ENCODE data around the gene SMG6.

Gene SMG6

DNA sequence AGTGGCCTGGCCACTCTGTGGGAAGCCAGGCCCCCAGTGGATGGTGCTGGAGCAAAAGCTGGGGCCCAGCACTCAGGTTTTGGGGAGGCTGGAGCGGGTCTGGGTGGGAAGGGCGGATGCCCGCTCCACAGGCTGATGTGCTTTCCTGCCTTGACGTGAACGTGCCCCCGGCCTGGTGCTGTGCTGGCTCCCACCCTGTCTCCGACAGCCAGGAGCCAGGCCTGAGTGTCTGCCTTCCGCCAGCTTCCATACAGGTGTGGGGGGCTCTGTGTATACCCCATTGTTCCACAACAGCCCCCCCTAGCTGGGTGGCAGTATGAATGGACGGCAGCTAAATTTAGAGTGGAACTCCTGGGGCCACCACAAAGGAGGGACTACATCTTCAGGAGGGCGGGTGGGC, 228.7 kb downstream of the SMG6 start:
- H3K4me3 ChIP-seq (ENCODE audit: low read length) = no peak overlapping the region
- H3K27me3 ChIP-seq (ENCODE audit: control insufficient read depth, insufficient read depth, low read length) = no peaks in the 10 kb centered on the region
- H3K9me3 ChIP-seq (replicated peaks; ENCODE audit: low read length) = no peaks in the 10 kb centered on the region
- H3K9ac ChIP-seq (ENCODE audit: low read depth, low read length) = no peak overlapping the region
- peaks cover 23% of the 10 kb centered on the region for H3K36me3 ChIP-seq (ENCODE audit: insufficient read depth, low read length)
- H3K4me1 ChIP-seq (ENCODE audit: control insufficient read depth, insufficient read depth, low read length) = peaks cover 35% of the 10 kb centered on the region
- H3K4me2 ChIP-seq (ENCODE audit: low read length) = no peak overlapping the region

GRCh38 chr17:2071455-2072281, 231.9 kb downstream of the SMG6 start:
- Histone ChIP-seq H3K4me2 (ENCODE audit: low read length) (peak overlapping the region; percentile 51), H3K27me3 (ENCODE audit: control insufficient read depth, insufficient read depth, low read length) (no peaks in the 10 kb centered on the region), H3K36me3 (ENCODE audit: insufficient read depth, low read length) (peaks cover 15% of the 10 kb centered on the region), H3K9ac (ENCODE audit: low read depth, low read length) (peak overlapping the region; percentile 57), H3K9me3 (replicated peaks; ENCODE audit: low read length) (no peaks in the 10 kb centered on the region), H3K4me1 (ENCODE audit: control insufficient read depth, insufficient read depth, low read length) (peaks cover 60% of the 10 kb centered on the region), H3K4me3 (ENCODE audit: low read length) (no peak overlapping the region)

GRCh38 chr17:2071024-2071385, 232.6 kb downstream of the SMG6 start:
- no peaks in the 10 kb centered on the region for H3K27me3 ChIP-seq (ENCODE audit: control insufficient read depth, insufficient read depth, low read length)
- peaks cover 10% of the 10 kb centered on the region for H3K36me3 ChIP-seq (ENCODE audit: insufficient read depth, low read length)
- H3K4me1 ChIP-seq (ENCODE audit: control insufficient read depth, insufficient read depth, low read length) = peaks cover 67% of the 10 kb centered on the region
- H3K4me3 ChIP-seq (ENCODE audit: low read length) = no peak overlapping the region
- peak overlapping the region; percentile 57 for H3K9ac ChIP-seq (ENCODE audit: low read depth, low read length)
- H3K4me2 ChIP-seq (ENCODE audit: low read length) = no peak overlapping the region
- H3K9me3 ChIP-seq (replicated peaks; ENCODE audit: low read length) = no peaks in the 10 kb centered on the region

GRCh38 chr17:2070241-2071023, 233.2 kb downstream of the SMG6 start:
- H3K4me1 ChIP-seq (ENCODE audit: control insufficient read depth, insufficient read depth, low read length) = peaks cover 67% of the 10 kb centered on the region
- H3K4me3 ChIP-seq (ENCODE audit: low read length) = no peak overlapping the region
- no peaks in the 10 kb centered on the region for H3K27me3 ChIP-seq (ENCODE audit: control insufficient read depth, insufficient read depth, low read length)
- no peaks in the 10 kb centered on the region for H3K9me3 ChIP-seq (replicated peaks; ENCODE audit: low read length)
- peak overlapping the region; percentile 57 for H3K9ac ChIP-seq (ENCODE audit: low read depth, low read length)
- no peak overlapping the region for H3K4me2 ChIP-seq (ENCODE audit: low read length)
- peaks cover 11% of the 10 kb centered on the region for H3K36me3 ChIP-seq (ENCODE audit: insufficient read depth, low read length)

DNA sequence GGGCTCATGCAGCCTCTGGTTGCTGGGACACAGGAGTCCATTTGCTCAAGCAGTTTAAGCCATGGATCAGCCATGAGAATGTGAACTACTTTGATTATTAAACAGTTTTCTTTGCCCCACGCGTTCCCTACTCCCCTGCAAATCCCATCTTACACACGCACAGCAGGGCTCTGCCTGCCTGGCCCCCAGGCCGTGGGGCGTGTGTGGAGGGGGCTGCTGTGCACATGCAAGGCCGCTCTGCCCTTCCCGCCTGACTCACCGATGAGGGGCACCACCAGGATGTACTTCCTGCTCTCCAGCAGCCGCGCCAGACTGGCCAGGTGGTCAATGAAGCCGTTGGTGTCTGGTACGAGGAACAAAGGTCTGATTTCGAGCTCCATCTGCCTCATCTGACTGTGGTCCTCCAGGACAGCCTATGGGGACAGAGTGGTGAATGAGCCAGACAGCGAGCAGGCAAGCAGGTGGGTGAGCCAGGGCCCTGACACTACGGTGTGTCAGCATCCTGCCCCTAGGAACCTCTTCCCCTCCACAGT, 235.0 kb downstream of the SMG6 start:
- Histone ChIP-seq H3K27me3 (ENCODE audit: control insufficient read depth, insufficient read depth, low read length) (no peaks in the 10 kb centered on the region), H3K4me3 (ENCODE audit: low read length) (peak overlapping the region; percentile 0), H3K4me1 (ENCODE audit: control insufficient read depth, insufficient read depth, low read length) (peaks cover 65% of the 10 kb centered on the region), H3K4me2 (ENCODE audit: low read length) (peak overlapping the region; percentile 11), H3K36me3 (ENCODE audit: insufficient read depth, low read length) (peaks cover 27% of the 10 kb centered on the region), H3K9ac (ENCODE audit: low read depth, low read length) (peak overlapping the region; percentile 43), H3K9me3 (replicated peaks; ENCODE audit: low read length) (no peaks in the 10 kb centered on the region)

DNA sequence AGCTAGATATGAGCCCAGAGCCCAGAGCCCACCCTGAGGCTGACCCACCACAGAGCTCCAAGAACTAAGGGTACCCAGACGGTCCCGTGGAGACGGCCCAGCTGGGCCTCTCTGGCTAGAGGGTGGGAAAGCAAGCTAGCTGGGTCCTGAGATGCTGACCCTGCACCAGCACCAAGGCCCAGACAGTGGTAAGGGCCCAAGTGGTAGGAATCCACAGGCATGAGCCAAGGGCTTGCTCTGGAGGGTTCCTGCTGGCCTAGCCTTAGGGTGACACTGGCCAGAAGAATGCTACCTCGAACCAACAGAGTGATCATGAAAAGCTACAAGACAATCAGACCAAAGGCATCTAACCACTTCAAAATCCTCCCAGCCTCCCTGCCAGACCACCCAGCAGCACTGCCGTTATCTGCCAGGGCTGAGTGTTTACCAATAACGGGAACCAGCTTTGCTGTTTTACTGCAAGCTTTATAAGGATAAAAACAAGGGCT, 235.5 kb downstream of the SMG6 start:
- Histone ChIP-seq H3K4me1 (ENCODE audit: control insufficient read depth, insufficient read depth, low read length) (peaks cover 68% of the 10 kb centered on the region), H3K27me3 (ENCODE audit: control insufficient read depth, insufficient read depth, low read length) (no peaks in the 10 kb centered on the region), H3K4me2 (ENCODE audit: low read length) (peak overlapping the region; percentile 11), H3K36me3 (ENCODE audit: insufficient read depth, low read length) (peaks cover 29% of the 10 kb centered on the region), H3K9me3 (replicated peaks; ENCODE audit: low read length) (no peaks in the 10 kb centered on the region), H3K9ac (ENCODE audit: low read depth, low read length) (peak overlapping the region; percentile 43), H3K4me3 (ENCODE audit: low read length) (peak overlapping the region; percentile 0)

DNA sequence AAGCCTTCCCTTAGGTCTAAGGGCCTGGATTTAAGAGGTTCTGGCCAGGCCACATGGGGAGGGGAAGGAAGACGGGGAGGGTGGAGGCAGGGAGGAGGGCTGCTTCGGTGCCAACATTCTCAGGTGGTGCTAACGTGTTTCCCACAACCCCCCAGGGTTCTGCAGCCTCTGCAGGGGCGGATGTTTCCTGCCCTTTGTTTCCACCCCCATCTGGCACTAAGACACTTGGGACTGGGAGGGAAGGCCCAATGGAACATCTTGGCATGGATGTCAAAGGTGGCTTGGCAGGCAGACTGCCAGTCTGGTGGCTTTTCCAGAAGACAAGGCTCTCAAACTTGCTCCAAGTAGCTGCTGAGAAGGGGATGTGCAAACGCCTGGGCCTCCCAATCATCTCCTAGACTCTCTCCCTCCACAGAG, 236.0 kb downstream of the SMG6 start:
- Histone ChIP-seq H3K36me3 (ENCODE audit: insufficient read depth, low read length) (peaks cover 29% of the 10 kb centered on the region), H3K9ac (ENCODE audit: low read depth, low read length) (peak overlapping the region; percentile 43), H3K4me3 (ENCODE audit: low read length) (no peak overlapping the region), H3K4me1 (ENCODE audit: control insufficient read depth, insufficient read depth, low read length) (peaks cover 72% of the 10 kb centered on the region), H3K27me3 (ENCODE audit: control insufficient read depth, insufficient read depth, low read length) (no peaks in the 10 kb centered on the region), H3K4me2 (ENCODE audit: low read length) (no peak overlapping the region), H3K9me3 (replicated peaks; ENCODE audit: low read length) (no peaks in the 10 kb centered on the region)

DNA sequence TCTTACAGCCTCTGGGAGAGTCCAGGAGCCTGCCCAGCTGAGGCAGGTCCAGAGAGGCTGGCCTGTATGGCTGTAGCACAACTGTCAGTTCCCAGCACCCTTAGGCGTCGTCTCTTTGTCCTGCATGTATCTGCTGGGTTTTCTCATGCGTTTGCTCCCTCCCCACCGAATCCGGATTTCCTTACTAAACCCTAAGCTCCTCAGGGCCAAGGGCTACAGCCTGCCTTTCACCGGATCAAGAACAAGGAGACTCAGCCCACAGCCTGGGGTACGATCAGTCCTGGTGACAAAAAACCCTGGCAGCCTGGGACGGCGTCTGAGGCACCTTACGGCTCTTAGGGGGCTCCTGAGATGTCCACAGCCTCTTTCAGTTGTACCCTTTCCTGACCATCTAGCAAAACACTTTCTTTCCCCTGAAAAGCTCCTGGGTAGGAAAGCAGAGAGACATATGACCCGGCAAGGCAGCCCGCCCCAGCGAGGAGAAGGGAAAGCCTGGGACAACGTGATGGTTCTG, 236.5 kb downstream of the SMG6 start:
- H3K27me3 ChIP-seq (ENCODE audit: control insufficient read depth, insufficient read depth, low read length) = no peaks in the 10 kb centered on the region
- H3K4me1 ChIP-seq (ENCODE audit: control insufficient read depth, insufficient read depth, low read length) = peaks cover 72% of the 10 kb centered on the region
- no peak overlapping the region for H3K4me2 ChIP-seq (ENCODE audit: low read length)
- H3K4me3 ChIP-seq (ENCODE audit: low read length) = no peak overlapping the region
- H3K9ac ChIP-seq (ENCODE audit: low read depth, low read length) = peak overlapping the region; percentile 43
- peaks cover 29% of the 10 kb centered on the region for H3K36me3 ChIP-seq (ENCODE audit: insufficient read depth, low read length)
- H3K9me3 ChIP-seq (replicated peaks; ENCODE audit: low read length) = no peaks in the 10 kb centered on the region

DNA sequence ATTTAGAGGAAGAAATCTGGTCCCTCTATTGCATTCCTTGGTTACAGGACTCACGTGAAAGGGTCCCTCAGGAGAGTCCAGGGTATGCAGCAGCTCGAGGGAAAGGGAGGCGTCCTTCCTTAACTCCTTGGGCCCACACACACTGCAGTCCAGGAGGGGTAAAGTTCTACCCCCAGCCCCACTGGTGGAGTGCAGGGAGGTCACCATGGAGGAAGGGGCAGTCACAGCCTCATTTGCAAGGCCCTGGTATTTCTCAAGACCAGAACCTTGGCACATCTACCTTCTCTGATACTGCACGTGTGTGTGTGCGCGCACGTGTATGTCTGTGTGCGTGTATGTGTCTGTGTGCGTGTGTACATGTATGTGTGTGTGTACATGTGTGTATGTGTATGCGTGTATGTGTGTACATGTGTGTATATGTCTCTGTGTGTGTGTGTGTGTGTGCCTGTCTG, 237.6 kb downstream of the SMG6 start:
- H3K9me3 ChIP-seq (replicated peaks; ENCODE audit: low read length) = no peaks in the 10 kb centered on the region
- H3K9ac ChIP-seq (ENCODE audit: low read depth, low read length) = peak overlapping the region; percentile 4
- no peak overlapping the region for H3K4me2 ChIP-seq (ENCODE audit: low read length)
- peaks cover 28% of the 10 kb centered on the region for H3K36me3 ChIP-seq (ENCODE audit: insufficient read depth, low read length)
- no peak overlapping the region for H3K4me3 ChIP-seq (ENCODE audit: low read length)
- H3K27me3 ChIP-seq (ENCODE audit: control insufficient read depth, insufficient read depth, low read length) = no peaks in the 10 kb centered on the region
- H3K4me1 ChIP-seq (ENCODE audit: control insufficient read depth, insufficient read depth, low read length) = peaks cover 62% of the 10 kb centered on the region

DNA sequence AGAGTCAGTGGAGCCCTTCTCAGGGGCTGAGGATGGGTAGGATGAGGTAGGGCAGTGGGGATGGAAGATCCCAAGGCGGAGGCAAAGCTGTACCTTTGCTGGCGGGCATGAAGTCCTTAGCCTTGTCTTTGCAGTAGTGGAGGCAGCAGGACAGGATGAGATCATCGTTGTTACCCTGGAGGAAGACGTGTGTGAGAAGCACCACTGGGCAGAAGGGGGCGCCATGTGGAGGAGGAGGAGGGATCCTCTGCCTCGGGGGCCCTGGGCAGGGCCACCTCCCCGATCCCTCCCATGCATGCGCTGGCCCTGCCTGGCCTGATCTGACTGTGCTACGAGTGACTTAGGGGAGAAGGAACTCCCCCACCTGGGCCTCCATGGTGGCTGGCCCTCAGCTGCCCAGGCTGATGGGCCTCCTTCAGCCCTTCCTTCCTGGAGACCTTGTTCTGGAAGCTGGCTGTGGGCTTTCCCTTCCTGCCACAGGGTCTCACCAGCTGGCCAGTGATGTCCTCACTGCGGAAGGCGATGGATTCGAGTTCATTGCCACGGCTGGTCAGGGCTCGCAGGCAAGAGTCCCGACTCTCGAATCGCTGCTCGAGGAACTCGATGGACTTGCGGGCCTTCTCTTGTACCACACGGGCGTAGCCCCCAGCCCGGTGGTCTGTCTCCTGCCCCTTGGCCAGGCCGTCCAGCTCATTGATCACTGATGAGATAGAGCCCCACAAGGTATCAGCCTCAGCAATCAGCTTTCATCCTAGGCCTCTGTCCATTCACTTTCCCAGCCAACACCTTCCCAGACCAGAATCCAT, 238.4 kb downstream of the SMG6 start:
- H3K9me3 ChIP-seq (replicated peaks; ENCODE audit: low read length) = no peaks in the 10 kb centered on the region
- no peak overlapping the region for H3K4me2 ChIP-seq (ENCODE audit: low read length)
- peak overlapping the region; percentile 4 for H3K9ac ChIP-seq (ENCODE audit: low read depth, low read length)
- H3K4me3 ChIP-seq (ENCODE audit: low read length) = no peak overlapping the region
- peaks cover 54% of the 10 kb centered on the region for H3K4me1 ChIP-seq (ENCODE audit: control insufficient read depth, insufficient read depth, low read length)
- peaks cover 32% of the 10 kb centered on the region for H3K36me3 ChIP-seq (ENCODE audit: insufficient read depth, low read length)
- H3K27me3 ChIP-seq (ENCODE audit: control insufficient read depth, insufficient read depth, low read length) = no peaks in the 10 kb centered on the region

Measured in skeletal muscle satellite cell (primary cell).